GM06990 (cell line): ENCODE results near the gene CAPN10.

Experiments used
- DNase-seq: peaks from one replicate; pipeline ENCODE4 v3.0.0-alpha.2; 2011; ENCODE audit not compliant: insufficient read length; ENCODE audit errors: extremely low read depth
- H3K27me3 ChIP-seq: replicated peaks from 2 replicates; pipeline ENCODE4 v1.6.0; 2011; ENCODE audit warnings: low read length; ENCODE audit not compliant: control insufficient read depth, insufficient read depth
- H3K36me3 ChIP-seq: 2 replicates; pipeline ENCODE4 v1.5.1; 2011; ENCODE audit warnings: low read length; ENCODE audit not compliant: control insufficient read depth, insufficient read depth
- H3K4me3 ChIP-seq: replicated peaks from 2 replicates; pipeline ENCODE4 v1.5.1; 2011; ENCODE audit warnings: low read depth, mild to moderate bottlenecking, control low read depth, low read length
- CTCF ChIP-seq: IDR thresholded peaks from 2 replicates; pipeline ENCODE4 v1.5.1; 2011; ENCODE audit warnings: low read length, control low read depth, mild to moderate bottlenecking, inconsistent platforms; ENCODE audit not compliant: insufficient read depth, poor library complexity, severe bottlenecking

CAPN10 gene

GRCh38 chr2:240631548-240632305, 45.2 kb downstream of the CAPN10 start:
- TF ChIP-seq CTCF, result no peak
- no peak overlapping the region for H3K4me3 ChIP-seq
- DNase-seq, result no peak
- no peaks in the 10 kb centered on the region for H3K27me3 ChIP-seq
- H3K36me3 ChIP-seq, result no peaks in the 10 kb centered on the region

GRCh38 chr2:240632306-240632721, 45.8 kb downstream of the CAPN10 start:
- no peak for DNase-seq
- Histone ChIP-seq H3K4me3 (no peak overlapping the region), H3K27me3 (no peaks in the 10 kb centered on the region), H3K36me3 (no peaks in the 10 kb centered on the region)
- TF ChIP-seq CTCF, result no peak

- no peak for DNase-seq
- Histone ChIP-seq H3K4me3 (no peak overlapping the region), H3K27me3 (no peaks in the 10 kb centered on the region)
Observed at GRCh38 chr2:240635121-240635997, 48.8 kb downstream of the CAPN10 start.

GRCh38 chr2:240635998-240636547, 49.5 kb downstream of the CAPN10 start:
- no peak for DNase-seq
- no peak overlapping the region for H3K4me3 ChIP-seq
- no peak for TF ChIP-seq CTCF
- H3K27me3 ChIP-seq, result no peaks in the 10 kb centered on the region
- H3K36me3 ChIP-seq, result no peaks in the 10 kb centered on the region

More at GRCh38 chr2:240635121-240635997, 48.8 kb downstream of the CAPN10 start:
- no peaks in the 10 kb centered on the region for H3K36me3 ChIP-seq
- TF ChIP-seq CTCF, result no peak

- no peak for TF ChIP-seq CTCF
- DNase-seq, result no peak
- H3K27me3 ChIP-seq, result no peaks in the 10 kb centered on the region
- H3K36me3 ChIP-seq, result no peaks in the 10 kb centered on the region
- H3K4me3 ChIP-seq, result no peak overlapping the region
Observed at GRCh38 chr2:240636563-240637115, 50.1 kb downstream of the CAPN10 start.
